PFSK-1 (cell line): Measurements from ENCODE around the gene MESP1.

Experiments
- FOXP2 ChIP-seq: optimal IDR thresholded peaks from 2 replicates; pipeline ENCODE3; 2011; ENCODE audit warnings: borderline replicate concordance, control low read depth, inconsistent platforms; ENCODE audit not compliant: insufficient read depth; ENCODE audit errors: extremely low read length, extremely low read depth
- POLR2AphosphoS5 ChIP-seq: IDR thresholded peaks from 2 replicates; pipeline ENCODE4 v1.6.1; 2012; ENCODE audit warnings: low read depth, mild to moderate bottlenecking, control low read depth, low read length, moderate library complexity
- REST ChIP-seq, 2 experiments: IDR thresholded peaks; 2 replicates each; pipeline versions ENCODE4 v1.6.1 to v1.8.0; 2011 to 2012; ENCODE audit warnings: low read depth in 2 of 2, low read length in 2 of 2, control low read depth in 1 of 2, inconsistent platforms in 1 of 2, mild to moderate bottlenecking in 1 of 2, moderate library complexity in 1 of 2; ENCODE audit not compliant: insufficient read depth in 1 of 2
- SIN3A ChIP-seq: IDR thresholded peaks from 2 replicates; pipeline ENCODE4 v1.6.1; 2012; ENCODE audit warnings: mild to moderate bottlenecking, low read length, moderate library complexity, borderline replicate concordance; ENCODE audit not compliant: insufficient read depth
- TAF1 ChIP-seq: IDR thresholded peaks from 2 replicates; pipeline ENCODE4 v1.6.1; 2012; ENCODE audit warnings: low read length, control low read depth, borderline replicate concordance; ENCODE audit not compliant: insufficient read depth

Gene MESP1

GRCh38 chr15:89746386-89746780 is 4.7 kb downstream of the MESP1 start:
- no peak for TF ChIP-seq POLR2AphosphoS5
- TF ChIP-seq TAF1, result no peak
- no peak for TF ChIP-seq REST (IDR thresholded peaks at IDR 0.05; ENCODE audit: insufficient read depth in 1 of 2, low read depth in 2 of 2, low read length in 2 of 2)
- no peak for TF ChIP-seq SIN3A

- no peak for TF ChIP-seq REST (IDR thresholded peaks at IDR 0.05; ENCODE audit: insufficient read depth in 1 of 2, low read depth in 2 of 2, low read length in 2 of 2)
- TF ChIP-seq POLR2AphosphoS5, result no peak
- TF ChIP-seq SIN3A, result no peak
- no peak for TF ChIP-seq TAF1
- no peak for TF ChIP-seq FOXP2
These were observed 5.3 kb downstream of the MESP1 start for GRCh38 chr15:89745768-89746167.

- TF ChIP-seq TAF1 (no peak), REST (IDR thresholded peaks at IDR 0.05; ENCODE audit: insufficient read depth in 1 of 2, low read depth in 2 of 2, low read length in 2 of 2) (no peak), FOXP2 (no peak), SIN3A (no peak), POLR2AphosphoS5 (no peak)
These were observed 5.9 kb downstream of the MESP1 start for GRCh38 chr15:89745131-89745530.

GRCh38 chr15:89743594-89743993 is 7.5 kb downstream of the MESP1 start:
- TF ChIP-seq POLR2AphosphoS5 (no peak), FOXP2 (no peak), TAF1 (no peak), SIN3A (no peak), REST (IDR thresholded peaks at IDR 0.05; ENCODE audit: insufficient read depth in 1 of 2, low read depth in 2 of 2, low read length in 2 of 2) (no peak)

- TF ChIP-seq POLR2AphosphoS5 (no peak), TAF1 (no peak), REST (IDR thresholded peaks at IDR 0.05; ENCODE audit: insufficient read depth in 1 of 2, low read depth in 2 of 2, low read length in 2 of 2) (no peak), SIN3A (no peak), FOXP2 (no peak)
These were observed 8.0 kb downstream of the MESP1 start for GRCh38 chr15:89743011-89743410.
